ENCODE results near the gene D2HGDH.
A peak's percentile ranks its signal among the peaks of the same experiment; 100 is the strongest.
"Not testable (repeated sequence)": the region's sequence is repeated elsewhere in the genome, so short reads cannot be mapped to it uniquely, and the experiment has no call there.

The D2HGDH gene

GRCh38 chr2:241812730-241813643 lies 78.6 kb downstream of the D2HGDH start:
- no peak overlapping the region for H3K4me3 ChIP-seq (ENCODE audit: low read depth, low read length)
- peak; percentile 14 for DNase-seq (ENCODE audit: low read depth)

DNA sequence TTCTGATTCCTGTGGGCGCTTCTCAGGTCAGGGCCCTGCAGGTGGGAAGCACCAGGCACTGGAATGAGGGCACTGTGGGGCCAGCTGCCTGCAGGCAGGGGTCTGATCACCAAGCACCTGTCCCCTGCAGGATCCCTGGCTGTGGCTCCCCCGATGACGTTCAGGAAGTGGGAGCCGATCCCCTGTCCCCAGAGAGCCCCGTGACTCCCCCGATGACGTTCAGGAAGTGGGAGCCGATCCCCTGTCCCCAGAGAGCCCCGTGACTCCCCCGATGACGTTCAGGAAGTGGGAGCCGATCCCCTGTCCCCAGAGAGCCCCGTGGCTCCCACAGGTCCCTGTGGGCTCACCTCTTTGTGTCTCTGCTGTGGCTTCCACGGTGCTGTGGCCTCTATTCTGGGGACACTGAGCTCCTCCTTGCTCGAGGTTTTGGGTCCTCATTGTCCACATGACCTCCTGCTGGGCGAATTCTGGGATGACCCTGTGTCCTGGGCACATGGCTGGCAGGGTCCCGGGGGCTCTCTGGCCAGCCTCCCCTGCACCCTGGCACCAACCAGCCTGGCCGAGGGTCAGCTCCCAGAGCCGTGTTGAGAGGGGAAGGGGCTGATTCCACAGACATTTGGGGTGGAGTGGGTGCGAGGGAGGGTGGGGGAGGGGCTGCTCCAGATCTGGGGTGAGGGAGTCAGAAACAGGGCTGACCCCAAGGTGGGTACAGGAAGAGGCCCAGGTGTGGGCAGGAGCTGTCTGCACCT lies 79.4 kb downstream of the D2HGDH start:
- no peak overlapping the region for H3K4me3 ChIP-seq (ENCODE audit: low read depth, low read length)
- DNase-seq (ENCODE audit: low read depth), result no peak

GRCh38 chr2:241814393-241814642 lies 79.9 kb downstream of the D2HGDH start:
- DNase-seq (ENCODE audit: low read depth), result no peak

GRCh38 chr2:241814643-241815476 lies 80.4 kb downstream of the D2HGDH start:
- H3K4me3 ChIP-seq (ENCODE audit: low read depth, low read length), result no peak overlapping the region
- no peak for DNase-seq (ENCODE audit: low read depth)

More at GRCh38 chr2:241814393-241814642, 79.9 kb downstream of the D2HGDH start:
- no peak overlapping the region for H3K4me3 ChIP-seq (ENCODE audit: low read depth, low read length)

GRCh38 chr2:241815477-241816430 lies 81.3 kb downstream of the D2HGDH start:
- no peak for DNase-seq (ENCODE audit: low read depth)
- no peak overlapping the region for H3K4me3 ChIP-seq (ENCODE audit: low read depth, low read length)

DNA sequence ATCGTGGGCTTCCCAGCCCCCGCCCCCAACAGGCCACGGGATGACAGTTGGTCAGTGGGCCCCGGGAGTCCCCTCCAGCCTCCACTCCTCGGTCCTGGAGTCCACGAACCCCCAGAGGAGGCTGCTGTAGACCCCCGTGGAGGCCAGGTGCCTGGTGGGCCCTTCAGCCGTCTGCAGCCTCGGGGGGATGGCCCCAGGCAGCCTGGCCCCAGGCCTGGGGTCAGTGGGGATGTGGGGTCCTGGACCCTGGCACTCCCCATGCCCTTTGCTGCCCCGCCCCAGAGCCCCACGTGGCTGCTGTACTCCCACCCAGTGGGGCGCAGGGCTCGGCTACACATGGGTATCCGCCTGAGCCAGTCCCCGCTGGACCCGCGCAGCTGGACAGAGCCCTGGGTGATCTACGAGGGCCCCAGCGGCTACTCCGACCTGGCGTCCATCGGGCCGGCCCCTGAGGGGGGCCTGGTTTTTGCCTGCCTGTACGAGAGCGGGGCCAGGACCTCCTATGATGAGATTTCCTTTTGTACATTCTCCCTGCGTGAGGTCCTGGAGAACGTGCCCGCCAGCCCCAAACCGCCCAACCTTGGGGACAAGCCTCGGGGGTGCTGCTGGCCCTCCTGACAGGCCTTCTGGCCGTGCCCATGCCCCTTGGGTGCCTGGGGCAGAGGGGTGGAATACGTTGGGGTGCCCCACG lies 82.1 kb downstream of the D2HGDH start:
- H3K4me3 ChIP-seq (ENCODE audit: low read depth, low read length), result no peak overlapping the region
- no peak for DNase-seq (ENCODE audit: low read depth)

GRCh38 chr2:241817126-241817820 lies 82.8 kb downstream of the D2HGDH start:
- no peak for DNase-seq (ENCODE audit: low read depth)
- H3K4me3 ChIP-seq (ENCODE audit: low read depth, low read length), result no peak overlapping the region

- not testable (repeated sequence) for DNase-seq (ENCODE audit: low read depth); H3K4me3 ChIP-seq (ENCODE audit: low read depth, low read length)
These were observed 83.4 kb downstream of the D2HGDH start for GRCh38 chr2:241817821-241818215.
